Measurements from ENCODE around the gene CACTIN.

The CACTIN gene

GRCh38 chr19:3626473-3627350, at the start of gene CACTIN:
Gene CACTIN, minus strand, starts transcription at chr19:3626790. Its CDS starts 28 bp downstream, at chr19:3626762.
- Mint-ChIP-seq H3K27me3 (no peaks in the 10 kb centered on the region), H3K36me3 (ENCODE audit: insufficient read depth) (peaks cover 21% of the 10 kb centered on the region), H3K27ac (ENCODE audit: low read depth) (peak within 1 kb of the TSS; percentile 92), H3K4me3 (peak within 1 kb of the TSS; percentile 98), H3K9me3 (no peaks in the 10 kb centered on the region), H3K4me1 (peaks cover 29% of the 10 kb centered on the region)
- ATAC-seq (replicated peaks; ENCODE audit: extremely low read depth, poor library complexity, severe bottlenecking) (peak; percentile 98), DNase-seq (ENCODE audit: low spot score in 2 of 2) (peak; percentile 97 to 98)

GRCh38 chr19:3674784-3675543, 48.4 kb upstream of the CACTIN start:
- Mint-ChIP-seq H3K27me3 (no peaks in the 10 kb centered on the region), H3K27ac (ENCODE audit: low read depth) (peak overlapping the region; percentile 79), H3K36me3 (ENCODE audit: insufficient read depth) (no peaks in the 10 kb centered on the region), H3K9me3 (no peaks in the 10 kb centered on the region), H3K4me3 (no peak overlapping the region), H3K4me1 (peaks cover 29% of the 10 kb centered on the region)
- DNase-seq (ENCODE audit: low spot score in 2 of 2) (no peak), ATAC-seq (replicated peaks; ENCODE audit: extremely low read depth, poor library complexity, severe bottlenecking) (no peak)

GRCh38 chr19:3673506-3674439, 47.2 kb upstream of the CACTIN start:
- ATAC-seq (replicated peaks; ENCODE audit: extremely low read depth, poor library complexity, severe bottlenecking) (no peak), DNase-seq (ENCODE audit: low spot score in 2 of 2) (no peak)
- H3K4me3 Mint-ChIP-seq, result no peak overlapping the region
- peaks cover 35% of the 10 kb centered on the region for H3K4me1 Mint-ChIP-seq
- peak overlapping the region; percentile 78 for H3K27ac Mint-ChIP-seq (ENCODE audit: low read depth)
- H3K27me3 Mint-ChIP-seq, result no peaks in the 10 kb centered on the region
- no peaks in the 10 kb centered on the region for H3K9me3 Mint-ChIP-seq
- peaks cover 2% of the 10 kb centered on the region for H3K36me3 Mint-ChIP-seq (ENCODE audit: insufficient read depth)

- peaks cover 35% of the 10 kb centered on the region for H3K4me1 Mint-ChIP-seq
- DNase-seq (ENCODE audit: low spot score in 2 of 2), result no peak
- no peaks in the 10 kb centered on the region for H3K27me3 Mint-ChIP-seq
- H3K4me3 Mint-ChIP-seq, result no peak overlapping the region
- no peak for ATAC-seq (replicated peaks; ENCODE audit: extremely low read depth, poor library complexity, severe bottlenecking)
- no peaks in the 10 kb centered on the region for H3K9me3 Mint-ChIP-seq
- H3K27ac Mint-ChIP-seq (ENCODE audit: low read depth), result peak overlapping the region; percentile 78
- peaks cover 3% of the 10 kb centered on the region for H3K36me3 Mint-ChIP-seq (ENCODE audit: insufficient read depth)
These were observed 46.4 kb upstream of the CACTIN start for GRCh38 chr19:3672993-3673392.

GRCh38 chr19:3672575-3672948, 46.0 kb upstream of the CACTIN start:
- ATAC-seq (replicated peaks; ENCODE audit: extremely low read depth, poor library complexity, severe bottlenecking) (no peak), DNase-seq (ENCODE audit: low spot score in 2 of 2) (no peak)
- Mint-ChIP-seq H3K27me3 (no peaks in the 10 kb centered on the region), H3K36me3 (ENCODE audit: insufficient read depth) (peaks cover 3% of the 10 kb centered on the region), H3K4me1 (peaks cover 34% of the 10 kb centered on the region), H3K27ac (ENCODE audit: low read depth) (peak overlapping the region; percentile 7), H3K4me3 (no peak overlapping the region), H3K9me3 (no peaks in the 10 kb centered on the region)

GRCh38 chr19:3671680-3672574, 45.3 kb upstream of the CACTIN start:
- no peak for DNase-seq (ENCODE audit: low spot score in 2 of 2)
- Mint-ChIP-seq H3K4me3 (peak overlapping the region; percentile 64), H3K9me3 (no peaks in the 10 kb centered on the region), H3K36me3 (ENCODE audit: insufficient read depth) (peaks cover 3% of the 10 kb centered on the region), H3K4me1 (peaks cover 34% of the 10 kb centered on the region), H3K27me3 (no peaks in the 10 kb centered on the region), H3K27ac (ENCODE audit: low read depth) (peak overlapping the region; percentile 79)
- ATAC-seq (replicated peaks; ENCODE audit: extremely low read depth, poor library complexity, severe bottlenecking), result peak; percentile 25

- Mint-ChIP-seq H3K27me3 (no peaks in the 10 kb centered on the region), H3K27ac (ENCODE audit: low read depth) (peak overlapping the region; percentile 79), H3K36me3 (ENCODE audit: insufficient read depth) (peaks cover 3% of the 10 kb centered on the region), H3K4me1 (peaks cover 35% of the 10 kb centered on the region), H3K4me3 (peak overlapping the region; percentile 64), H3K9me3 (no peaks in the 10 kb centered on the region)
- ATAC-seq (replicated peaks; ENCODE audit: extremely low read depth, poor library complexity, severe bottlenecking), result peak; percentile 67
- DNase-seq (ENCODE audit: low spot score in 2 of 2), result no peak
These were observed 44.4 kb upstream of the CACTIN start for GRCh38 chr19:3670796-3671679.

GRCh38 chr19:3669947-3670795, 43.6 kb upstream of the CACTIN start:
- H3K27ac Mint-ChIP-seq (ENCODE audit: low read depth), result peak overlapping the region; percentile 79
- no peaks in the 10 kb centered on the region for H3K27me3 Mint-ChIP-seq
- H3K4me3 Mint-ChIP-seq, result peak overlapping the region; percentile 64
- DNase-seq (ENCODE audit: low spot score in 2 of 2) (no peak), ATAC-seq (replicated peaks; ENCODE audit: extremely low read depth, poor library complexity, severe bottlenecking) (no peak)
- peaks cover 3% of the 10 kb centered on the region for H3K36me3 Mint-ChIP-seq (ENCODE audit: insufficient read depth)
- H3K4me1 Mint-ChIP-seq, result peaks cover 38% of the 10 kb centered on the region
- H3K9me3 Mint-ChIP-seq, result no peaks in the 10 kb centered on the region

GRCh38 chr19:3669082-3669946, 42.7 kb upstream of the CACTIN start:
- no peaks in the 10 kb centered on the region for H3K9me3 Mint-ChIP-seq
- peaks cover 38% of the 10 kb centered on the region for H3K4me1 Mint-ChIP-seq
- no peak for ATAC-seq (replicated peaks; ENCODE audit: extremely low read depth, poor library complexity, severe bottlenecking)
- peak overlapping the region; percentile 18 for H3K4me3 Mint-ChIP-seq
- DNase-seq (ENCODE audit: low spot score in 2 of 2), result no peak
- peaks cover 3% of the 10 kb centered on the region for H3K36me3 Mint-ChIP-seq (ENCODE audit: insufficient read depth)
- H3K27me3 Mint-ChIP-seq, result no peaks in the 10 kb centered on the region
- no peak overlapping the region for H3K27ac Mint-ChIP-seq (ENCODE audit: low read depth)
